ENCODE measurements around the gene AHR.

GRCh38 chr7:17359610-17360009, 61.2 kb downstream of the AHR start:
- TF ChIP-seq, protein P1, sequence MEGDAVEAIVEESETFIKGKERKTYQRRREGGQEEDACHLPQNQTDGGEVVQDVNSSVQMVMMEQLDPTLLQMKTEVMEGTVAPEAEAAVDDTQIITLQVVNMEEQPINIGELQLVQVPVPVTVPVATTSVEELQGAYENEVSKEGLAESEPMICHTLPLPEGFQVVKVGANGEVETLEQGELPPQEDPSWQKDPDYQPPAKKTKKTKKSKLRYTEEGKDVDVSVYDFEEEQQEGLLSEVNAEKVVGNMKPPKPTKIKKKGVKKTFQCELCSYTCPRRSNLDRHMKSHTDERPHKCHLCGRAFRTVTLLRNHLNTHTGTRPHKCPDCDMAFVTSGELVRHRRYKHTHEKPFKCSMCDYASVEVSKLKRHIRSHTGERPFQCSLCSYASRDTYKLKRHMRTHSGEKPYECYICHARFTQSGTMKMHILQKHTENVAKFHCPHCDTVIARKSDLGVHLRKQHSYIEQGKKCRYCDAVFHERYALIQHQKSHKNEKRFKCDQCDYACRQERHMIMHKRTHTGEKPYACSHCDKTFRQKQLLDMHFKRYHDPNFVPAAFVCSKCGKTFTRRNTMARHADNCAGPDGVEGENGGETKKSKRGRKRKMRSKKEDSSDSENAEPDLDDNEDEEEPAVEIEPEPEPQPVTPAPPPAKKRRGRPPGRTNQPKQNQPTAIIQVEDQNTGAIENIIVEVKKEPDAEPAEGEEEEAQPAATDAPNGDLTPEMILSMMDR (IDR thresholded peaks at IDR 0.05), result no peak
- TF ChIP-seq POLR2AphosphoS5 (IDR thresholded peaks at IDR 0.05) (no peak), POLR2A (IDR thresholded peaks at IDR 0.05) (no peak)
